HG03139 (cell line): ENCODE measurements around the gene CD274.
"Not testable (repeated sequence)": the region's sequence is repeated elsewhere in the genome, so short reads cannot be mapped to it uniquely, and the experiment has no call there.

Experiments used
- ATAC-seq: cut with Tn5 transposase; IDR thresholded peaks from one replicate; pipeline ENCODE4 v1.9.1; 2021; ENCODE audit not compliant: unreplicated experiment

Gene CD274

GRCh38 chr9:5437254-5438216 lies 12.8 kb upstream of the CD274 start, which contains the start of gene PLGRKT:
Gene PLGRKT, minus strand, starts transcription at chr9:5437925. Its CDS starts 5,948 bp downstream, at chr9:5431977.
- peak; percentile 83 for ATAC-seq

GRCh38 chr9:5438301-5439162 lies 11.8 kb upstream of the CD274 start:
- peak; percentile 57 for ATAC-seq

- no peak for ATAC-seq
These were observed 9.9 kb upstream of the CD274 start for GRCh38 chr9:5440426-5440825.

GRCh38 chr9:5441043-5441442 lies 9.3 kb upstream of the CD274 start:
- ATAC-seq: no peak

- no peak for ATAC-seq
These were observed 7.8 kb upstream of the CD274 start for GRCh38 chr9:5442400-5443011.

GRCh38 chr9:5443850-5444249 lies 6.5 kb upstream of the CD274 start:
- ATAC-seq: no peak

GRCh38 chr9:5445096-5445495 lies 5.2 kb upstream of the CD274 start:
- ATAC-seq: not testable (repeated sequence)

GRCh38 chr9:5445886-5446285 lies 4.5 kb upstream of the CD274 start:
- ATAC-seq: no peak

GRCh38 chr9:5446451-5447236 lies 3.7 kb upstream of the CD274 start:
- no peak for ATAC-seq

- ATAC-seq: no peak
These were observed 3.0 kb upstream of the CD274 start for GRCh38 chr9:5447337-5447736.

- no peak for ATAC-seq
These were observed 2.3 kb upstream of the CD274 start for GRCh38 chr9:5448016-5448415.

GRCh38 chr9:5448461-5449435 lies 1.6 kb upstream of the CD274 start:
- ATAC-seq: no peak

GRCh38 chr9:5449521-5450358 lies 602 bp upstream of the CD274 start:
- ATAC-seq: no peak

GRCh38 chr9:5452286-5452609 lies 1.9 kb downstream of the CD274 start:
- ATAC-seq: no peak

GRCh38 chr9:5453004-5453403 lies 2.7 kb downstream of the CD274 start:
- no peak for ATAC-seq

GRCh38 chr9:5453673-5454072 lies 3.3 kb downstream of the CD274 start:
- ATAC-seq: no peak

- no peak for ATAC-seq
These were observed 4.8 kb downstream of the CD274 start for GRCh38 chr9:5455181-5455580.

GRCh38 chr9:5459289-5459829 lies 9.0 kb downstream of the CD274 start:
- ATAC-seq: peak; percentile 54
